HS-27A (cell line): ENCODE results near the gene CDK14.
"Not testable (repeated sequence)": the region's sequence is repeated elsewhere in the genome, so short reads cannot be mapped to it uniquely, and the experiment has no call there.

ENCODE experiments used
- DNase-seq: peaks from one replicate; pipeline ENCODE4 v3.0.0-alpha.2; 2012; ENCODE audit warnings: low read depth, missing footprints

CDK14 gene

GRCh38 chr7:91157579-91158320 lies 561.6 kb downstream of the CDK14 start:
- DNase-seq = no peak

- DNase-seq = no peak
These were observed 566.3 kb downstream of the CDK14 start for GRCh38 chr7:91162436-91162835.

- DNase-seq = no peak
These were observed 568.4 kb downstream of the CDK14 start for GRCh38 chr7:91164506-91164905.

GRCh38 chr7:91165006-91165845 lies 569.1 kb downstream of the CDK14 start:
- no peak for DNase-seq

GRCh38 chr7:91165846-91166230 lies 569.7 kb downstream of the CDK14 start:
- DNase-seq = no peak

- no peak for DNase-seq
These were observed 573.0 kb downstream of the CDK14 start for GRCh38 chr7:91168871-91169829.

GRCh38 chr7:91169830-91170191 lies 573.7 kb downstream of the CDK14 start:
- DNase-seq = no peak

GRCh38 chr7:91173265-91173664 lies 577.1 kb downstream of the CDK14 start:
- not testable (repeated sequence) for DNase-seq

- DNase-seq = no peak
These were observed 584.6 kb downstream of the CDK14 start for GRCh38 chr7:91180746-91181145.

GRCh38 chr7:91181949-91182348 lies 585.8 kb downstream of the CDK14 start:
- no peak for DNase-seq

- no peak for DNase-seq
These were observed 587.0 kb downstream of the CDK14 start for GRCh38 chr7:91182819-91183764.

GRCh38 chr7:91185771-91186170 lies 589.6 kb downstream of the CDK14 start:
- DNase-seq = no peak

- DNase-seq = no peak
These were observed 590.9 kb downstream of the CDK14 start for GRCh38 chr7:91187061-91187460.

GRCh38 chr7:91191771-91192170 lies 595.6 kb downstream of the CDK14 start:
- DNase-seq = no peak

GRCh38 chr7:91193141-91193540 lies 597.0 kb downstream of the CDK14 start:
- peak; percentile 9 for DNase-seq

- DNase-seq = no peak
These were observed 598.7 kb downstream of the CDK14 start for GRCh38 chr7:91194841-91195240.

GRCh38 chr7:91196058-91196457 lies 599.9 kb downstream of the CDK14 start:
- no peak for DNase-seq

- no peak for DNase-seq
These were observed 602.2 kb downstream of the CDK14 start for GRCh38 chr7:91198371-91198770.

- no peak for DNase-seq
These were observed 603.5 kb downstream of the CDK14 start for GRCh38 chr7:91199601-91200000.

GRCh38 chr7:91201442-91202113 lies 605.5 kb downstream of the CDK14 start:
- no peak for DNase-seq
